Astrocyte (in vitro differentiated cells and primary cell): Measurements from ENCODE around the gene KCTD21.

Source experiments
- CTCF ChIP-seq: IDR thresholded peaks from 2 replicates; pipeline ENCODE4 v1.5.1; 2011; ENCODE audit warnings: low read depth, mild to moderate bottlenecking, inconsistent platforms, low read length, moderate library complexity; ENCODE audit not compliant: insufficient read depth
- EZH2 ChIP-seq: IDR thresholded peaks from 2 replicates; pipeline ENCODE4 v1.6.1; 2012; ENCODE audit warnings: mild to moderate bottlenecking, low read length, inconsistent platforms; ENCODE audit not compliant: insufficient read depth

GRCh38 chr11:78161346-78161745 is 27.1 kb downstream of the KCTD21 start:
- TF ChIP-seq CTCF (no peak), EZH2 (no peak)
